Fibroblast of pulmonary artery (primary cell): ENCODE measurements around the gene CSMD2.
A peak's percentile ranks its signal among the peaks of the same experiment; 100 is the strongest.

Experiments used
- DNase-seq: peaks from one replicate; pipeline ENCODE4 v3.0.0-alpha.2; 2010; ENCODE audit warnings: low read depth
- H3K4me3 ChIP-seq: replicated peaks from 2 replicates; pipeline ENCODE4 v1.5.1; 2011; ENCODE audit warnings: low read depth, mild to moderate bottlenecking, control low read depth, low read length, moderate library complexity
- CTCF ChIP-seq: IDR thresholded peaks from 2 replicates; pipeline ENCODE4 v1.5.1; 2011; ENCODE audit warnings: mild to moderate bottlenecking, control low read depth, low read length, inconsistent platforms; ENCODE audit errors: missing control alignments

CSMD2 gene

GRCh38 chr1:34073028-34073695 is 91.9 kb downstream of the CSMD2 start:
- H3K4me3 ChIP-seq = no peak overlapping the region
- TF ChIP-seq CTCF = no peak
- no peak for DNase-seq

- DNase-seq = no peak
- H3K4me3 ChIP-seq = no peak overlapping the region
- TF ChIP-seq CTCF = no peak
These were observed 94.7 kb downstream of the CSMD2 start for GRCh38 chr1:34070201-34070836.

GRCh38 chr1:34066981-34067603 is 97.9 kb downstream of the CSMD2 start:
- TF ChIP-seq CTCF = no peak
- peak; percentile 0 for DNase-seq
- H3K4me3 ChIP-seq = no peak overlapping the region

- no peak overlapping the region for H3K4me3 ChIP-seq
- no peak for TF ChIP-seq CTCF
- DNase-seq = no peak
These were observed 98.9 kb downstream of the CSMD2 start for GRCh38 chr1:34066166-34066565.

GRCh38 chr1:34065498-34065897 is 99.5 kb downstream of the CSMD2 start:
- TF ChIP-seq CTCF = no peak
- no peak for DNase-seq
- H3K4me3 ChIP-seq = no peak overlapping the region

GRCh38 chr1:34060901-34061415 is 104.1 kb downstream of the CSMD2 start:
- TF ChIP-seq CTCF = no peak
- no peak for DNase-seq
- H3K4me3 ChIP-seq = no peak overlapping the region
